HG02642 (cell line): ENCODE results near the gene ATG9B.
"Not testable (repeated sequence)": the region's sequence is repeated elsewhere in the genome, so short reads cannot be mapped to it uniquely, and the experiment has no call there.

Source experiments
- ATAC-seq: cut with Tn5 transposase; IDR thresholded peaks from one replicate; pipeline ENCODE4 v1.9.1; 2021; ENCODE audit warnings: mild to moderate bottlenecking; ENCODE audit not compliant: unreplicated experiment, poor library complexity

ATG9B gene

DNA sequence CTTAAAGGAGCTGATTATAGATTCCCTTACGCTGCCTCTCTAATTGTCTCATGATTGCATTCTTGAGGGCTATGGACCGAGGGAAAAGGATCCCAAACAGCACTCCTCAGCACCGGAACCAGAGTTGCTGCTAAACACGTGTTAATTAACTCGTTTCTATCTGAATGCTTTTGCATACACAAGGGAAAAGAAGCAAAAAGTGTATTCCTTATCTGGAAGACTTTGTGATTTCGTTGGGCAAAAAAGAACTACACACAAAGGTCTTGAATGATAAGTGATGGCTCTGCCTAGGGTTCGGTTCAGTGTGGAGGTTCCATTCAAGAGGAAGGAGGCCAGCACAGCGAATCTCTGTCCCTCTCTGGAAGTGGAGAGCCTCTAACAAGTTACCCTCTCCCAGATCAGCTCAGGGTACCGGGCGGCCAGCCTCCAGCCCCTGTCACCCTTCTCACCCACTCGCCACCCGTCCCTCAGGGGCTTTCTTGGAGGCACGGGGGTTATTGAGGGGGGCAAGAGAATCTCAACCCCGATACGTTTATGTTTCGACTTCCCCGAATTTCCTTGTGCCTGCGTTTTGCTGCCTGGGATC, 34.6 kb upstream of the ATG9B start:
- no peak for ATAC-seq

GRCh38 chr7:151057989-151058780, 33.9 kb upstream of the ATG9B start:
- ATAC-seq, result peak; percentile 87

DNA sequence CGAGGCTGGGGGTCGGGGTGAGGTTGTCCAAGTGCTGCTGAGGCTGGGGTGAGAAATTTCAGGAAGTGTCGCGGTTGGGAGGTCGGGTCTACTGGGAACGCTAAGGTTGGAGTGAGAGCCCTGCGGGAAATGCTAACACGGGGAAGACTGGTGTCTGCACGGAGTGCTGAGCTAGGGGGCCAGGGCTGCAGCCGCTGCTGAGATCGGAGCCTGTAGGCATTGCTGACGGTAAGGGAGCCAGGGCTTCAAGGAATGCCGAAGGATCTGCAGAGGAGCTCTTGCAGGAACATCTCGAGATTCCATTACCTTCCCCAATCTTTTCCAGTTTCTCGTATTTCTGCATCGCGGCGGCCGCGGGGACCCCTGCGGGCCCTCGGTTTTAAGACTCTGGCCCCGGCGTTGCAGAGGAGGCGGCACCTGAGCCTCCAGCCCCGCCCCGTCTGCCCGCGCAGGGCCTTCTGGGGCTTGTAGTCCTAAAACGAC, 33.3 kb upstream of the ATG9B start, which contains the start of gene CDK5:
Gene CDK5, minus strand, starts transcription at position 392 of the 483 bp plus-strand sequence. Its CDS starts 49 bp downstream, at position 343.
- peak; percentile 14 for ATAC-seq

GRCh38 chr7:151056666-151057505, 32.6 kb upstream of the ATG9B start:
- ATAC-seq, result no peak

DNA sequence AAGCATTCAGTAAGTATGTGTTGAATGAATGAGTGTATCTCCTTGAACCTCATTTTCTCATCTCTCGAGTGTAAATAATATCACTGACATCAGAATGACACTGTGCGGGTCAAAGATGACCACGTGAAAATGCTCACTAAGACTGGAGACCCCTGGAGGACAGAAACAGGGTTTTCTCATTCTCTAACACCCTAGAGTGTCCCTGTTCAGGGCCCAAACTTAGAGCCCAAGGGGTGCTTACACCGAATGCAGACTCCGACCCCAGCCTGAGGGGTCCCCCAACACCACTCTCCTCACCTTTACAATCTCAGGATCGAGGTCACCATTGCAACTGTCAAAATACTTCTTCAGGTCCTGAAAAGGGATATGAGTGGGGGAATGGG, 32.0 kb upstream of the ATG9B start:
- no peak for ATAC-seq

DNA sequence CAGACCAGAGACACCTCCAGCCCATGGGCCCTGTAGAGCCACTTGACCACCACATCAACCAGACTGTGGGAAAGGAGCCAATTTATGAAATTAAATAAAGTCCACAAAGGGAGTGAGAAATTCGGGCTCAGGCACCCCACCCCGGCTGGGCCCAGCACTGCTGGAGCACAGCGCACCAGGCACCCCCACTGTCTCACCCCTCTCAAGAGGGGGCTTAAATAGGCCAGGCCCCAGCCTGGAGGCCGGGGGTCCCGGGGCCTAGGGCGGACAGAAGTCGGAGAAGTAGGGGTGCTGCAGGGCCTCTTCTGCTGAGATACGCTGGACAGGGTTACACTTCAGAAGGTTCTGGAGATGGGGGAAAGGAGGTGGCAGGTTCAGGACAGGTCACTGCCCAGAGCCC, 29.5 kb upstream of the ATG9B start:
- no peak for ATAC-seq

- ATAC-seq, result no peak
These were observed 28.8 kb upstream of the ATG9B start for GRCh38 chr7:151053096-151053495.

GRCh38 chr7:151051108-151051507, 26.8 kb upstream of the ATG9B start:
- no peak for ATAC-seq

DNA sequence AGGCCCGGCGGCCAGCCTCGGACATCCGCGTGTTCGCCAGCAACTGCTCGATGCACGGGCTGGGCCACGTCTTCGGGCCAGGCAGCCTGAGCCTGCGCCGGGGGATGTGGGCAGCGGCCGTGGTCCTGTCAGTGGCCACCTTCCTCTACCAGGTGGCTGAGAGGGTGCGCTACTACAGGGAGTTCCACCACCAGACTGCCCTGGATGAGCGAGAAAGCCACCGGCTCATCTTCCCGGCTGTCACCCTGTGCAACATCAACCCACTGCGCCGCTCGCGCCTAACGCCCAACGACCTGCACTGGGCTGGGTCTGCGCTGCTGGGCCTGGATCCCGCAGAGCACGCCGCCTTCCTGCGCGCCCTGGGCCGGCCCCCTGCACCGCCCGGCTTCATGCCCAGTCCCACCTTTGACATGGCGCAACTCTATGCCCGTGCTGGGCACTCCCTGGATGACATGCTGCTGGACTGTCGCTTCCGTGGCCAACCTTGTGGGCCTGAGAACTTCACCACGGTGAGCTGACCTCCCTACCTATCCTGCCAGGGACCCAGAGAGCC, 24.7 kb upstream of the ATG9B start:
- ATAC-seq, result no peak

GRCh38 chr7:151047976-151048815, 23.9 kb upstream of the ATG9B start, which contains the start of gene ASIC3:
Gene ASIC3, plus strand, starts transcription at chr7:151048531. Its CDS starts 355 bp downstream, at chr7:151048886.
- no peak for ATAC-seq

GRCh38 chr7:151046603-151047573, 22.6 kb upstream of the ATG9B start:
- no peak for ATAC-seq

DNA sequence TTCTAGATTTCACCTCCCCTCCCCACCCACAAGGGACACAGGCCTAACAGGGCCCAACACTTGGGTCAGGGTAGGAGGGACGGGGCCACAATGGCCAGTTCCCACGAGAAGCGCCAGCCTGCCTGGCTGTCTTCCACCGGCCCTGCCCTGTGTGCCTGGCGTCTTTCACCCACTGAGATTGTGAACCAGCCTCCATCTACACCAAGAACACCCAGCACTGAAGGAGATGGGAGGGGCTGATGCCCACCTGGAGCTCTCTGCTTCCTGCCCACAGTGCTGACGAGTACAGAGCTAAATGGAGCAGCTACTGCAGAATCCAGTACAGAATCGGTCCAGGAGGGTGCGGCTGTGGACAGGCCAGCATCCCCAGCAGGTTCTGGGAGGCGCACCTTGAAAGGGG, 21.7 kb upstream of the ATG9B start:
- no peak for ATAC-seq

GRCh38 chr7:151045262-151045661, 21.0 kb upstream of the ATG9B start:
- ATAC-seq, result no peak

DNA sequence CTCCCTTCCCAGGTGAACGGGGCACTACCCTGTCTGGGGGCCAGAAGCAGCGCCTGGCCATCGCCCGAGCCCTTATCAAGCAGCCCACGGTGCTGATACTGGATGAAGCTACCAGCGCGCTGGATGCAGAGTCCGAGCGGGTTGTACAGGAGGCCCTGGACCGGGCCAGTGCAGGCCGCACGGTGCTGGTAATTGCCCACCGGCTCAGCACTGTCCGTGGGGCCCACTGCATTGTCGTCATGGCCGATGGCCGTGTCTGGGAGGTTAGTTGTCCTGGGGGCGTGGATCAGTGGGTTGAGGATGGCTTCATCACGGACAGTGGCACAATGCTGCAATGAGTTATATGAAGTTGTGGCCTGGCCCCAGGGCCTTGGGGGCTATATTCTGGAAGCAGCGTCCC, 19.7 kb upstream of the ATG9B start:
- ATAC-seq, result no peak

DNA sequence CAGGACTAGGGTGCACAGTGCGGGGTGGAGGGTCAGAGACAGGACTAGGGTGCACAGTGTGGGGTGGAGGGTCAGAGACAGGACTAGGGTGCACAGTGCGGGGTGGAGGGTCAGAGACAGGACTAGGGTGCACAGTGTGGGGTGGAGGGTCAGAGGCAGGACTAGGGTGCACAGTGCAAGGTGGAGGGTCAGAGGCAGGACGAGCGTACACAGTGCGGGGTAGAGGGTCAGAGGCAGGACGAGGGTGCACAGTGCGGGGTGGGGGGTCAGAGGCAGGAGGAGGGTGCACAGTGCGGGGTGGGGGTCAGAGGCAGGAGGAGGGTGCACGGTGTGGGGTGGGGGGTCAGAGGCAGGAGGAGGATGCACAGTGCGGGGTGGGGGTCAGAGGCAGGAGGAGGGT, 19.2 kb upstream of the ATG9B start:
- not testable (repeated sequence) for ATAC-seq

- no peak for ATAC-seq
These were observed 16.5 kb upstream of the ATG9B start for GRCh38 chr7:151040616-151041375.

GRCh38 chr7:151039850-151040548, 15.7 kb upstream of the ATG9B start:
- no peak for ATAC-seq
